H9 (cell line): ENCODE data around the gene CBFA2T2. TPM values are rescaled to one million over a fixed set of nuclear protein-coding genes. Genes with fewer than 3 reads are reported as not detected.

Experiments
- DNase-seq: peaks from one replicate; pipeline ENCODE4 v3.0.0-alpha.2; 2017
- H2AFZ ChIP-seq: one replicate; pipeline ENCODE4 v1.6.1; 2013; ENCODE audit warnings: mild to moderate bottlenecking, low read length, control low read depth, moderate library complexity
- H2AK5ac ChIP-seq: 2 replicates; pipeline ENCODE4 v1.6.1; 2013; ENCODE audit warnings: low read length, control low read depth, mixed read lengths; ENCODE audit not compliant: insufficient read length
- H2BK120ac ChIP-seq: one replicate; pipeline ENCODE4 v1.6.1; 2013; ENCODE audit warnings: low read depth, mild to moderate bottlenecking, low read length, control low read depth, inconsistent platforms; ENCODE audit not compliant: poor library complexity, severe bottlenecking
- H2BK12ac ChIP-seq: 2 replicates; pipeline ENCODE4 v1.6.1; 2013; ENCODE audit warnings: low read length, control low read depth, mixed read lengths, low read depth; ENCODE audit not compliant: insufficient read length
- H2BK15ac ChIP-seq: 2 replicates; pipeline ENCODE4 v1.6.1; 2013; ENCODE audit warnings: low read depth, low read length, control low read depth
- H2BK20ac ChIP-seq: one replicate; pipeline ENCODE4 v1.6.1; 2013; ENCODE audit warnings: low read depth, mild to moderate bottlenecking, low read length, control low read depth, inconsistent platforms; ENCODE audit not compliant: poor library complexity, severe bottlenecking
- H2BK5ac ChIP-seq: 2 replicates; pipeline ENCODE4 v1.6.1; 2013; ENCODE audit warnings: low read length, control low read depth, mixed read lengths; ENCODE audit not compliant: insufficient read length
- H3K14ac ChIP-seq: 2 replicates; pipeline ENCODE4 v1.6.1; 2013; ENCODE audit warnings: low read length, control low read depth; ENCODE audit not compliant: insufficient read depth
- H3K18ac ChIP-seq: 2 replicates; pipeline ENCODE4 v1.6.1; 2013; ENCODE audit warnings: low read depth, mild to moderate bottlenecking, mixed read lengths, low read length, control low read depth; ENCODE audit not compliant: insufficient read length
- H3K23ac ChIP-seq: 2 replicates; pipeline ENCODE4 v1.6.1; 2013; ENCODE audit warnings: low read length, control low read depth, mixed read lengths, low read depth; ENCODE audit not compliant: insufficient read length
- H3K23me2 ChIP-seq: 2 replicates; pipeline ENCODE4 v1.6.1; 2013; ENCODE audit warnings: low read depth, mild to moderate bottlenecking, mixed read lengths, low read length, control low read depth; ENCODE audit not compliant: insufficient read length, poor library complexity, severe bottlenecking
- H3K27ac ChIP-seq: 2 replicates; pipeline ENCODE4 v1.5.1; 2013; ENCODE audit warnings: low read length, control low read depth, mixed read lengths, low read depth; ENCODE audit not compliant: insufficient read length
- H3K27me3 ChIP-seq: 2 replicates; pipeline ENCODE4 v1.6.1; 2013; ENCODE audit warnings: low read length, control low read depth, inconsistent platforms; ENCODE audit not compliant: insufficient read depth
- H3K4ac ChIP-seq: 2 replicates; pipeline ENCODE4 v1.6.1; 2013; ENCODE audit warnings: low read depth, mild to moderate bottlenecking, control low read depth, inconsistent platforms, low read length, moderate library complexity
- H3K4me1 ChIP-seq: 2 replicates; pipeline ENCODE4 v1.6.1; 2013; ENCODE audit warnings: low read length, control low read depth, inconsistent platforms; ENCODE audit not compliant: insufficient read depth
- H3K4me2 ChIP-seq: 2 replicates; pipeline ENCODE4 v1.6.1; 2013; ENCODE audit warnings: low read length, control low read depth, mixed read lengths; ENCODE audit not compliant: insufficient read length, insufficient read depth
- H3K56ac ChIP-seq: 2 replicates; pipeline ENCODE4 v1.6.1; 2013; ENCODE audit warnings: low read depth, mild to moderate bottlenecking, mixed read lengths, low read length, control low read depth; ENCODE audit not compliant: insufficient read length
- H3K79me1 ChIP-seq: 2 replicates; pipeline ENCODE4 v1.6.1; 2013; ENCODE audit warnings: low read depth, mild to moderate bottlenecking, moderate library complexity, low read length, control low read depth, inconsistent platforms; ENCODE audit not compliant: insufficient read depth, poor library complexity, severe bottlenecking
- H3K79me2 ChIP-seq: 2 replicates; pipeline ENCODE4 v1.6.1; 2013; ENCODE audit warnings: low read length, control low read depth, inconsistent platforms; ENCODE audit not compliant: insufficient read depth
- H3K9ac ChIP-seq: 2 replicates; pipeline ENCODE4 v1.6.1; 2013; ENCODE audit warnings: low read length, control low read depth, mixed read lengths; ENCODE audit not compliant: insufficient read length; ENCODE audit errors: extremely low read depth
- H3K9me3 ChIP-seq: one replicate; pipeline ENCODE4 v1.6.1; 2013; ENCODE audit warnings: low read depth, low read length, inconsistent platforms; ENCODE audit not compliant: control insufficient read depth
- H3T11ph ChIP-seq: one replicate; pipeline ENCODE4 v1.6.1; 2013; ENCODE audit warnings: mild to moderate bottlenecking, low read length, control low read depth, inconsistent platforms
- H4K20me1 ChIP-seq: one replicate; pipeline ENCODE4 v1.6.1; 2013; ENCODE audit not compliant: control insufficient read depth, insufficient read length, insufficient read depth
- H4K5ac ChIP-seq: 2 replicates; pipeline ENCODE4 v1.6.1; 2013; ENCODE audit warnings: low read depth, mild to moderate bottlenecking, mixed read lengths, low read length, control low read depth; ENCODE audit not compliant: insufficient read length
- H4K8ac ChIP-seq: replicated peaks from 2 replicates; pipeline ENCODE4 v1.6.1; 2013; ENCODE audit warnings: low read length, control low read depth, mixed read lengths, low read depth; ENCODE audit not compliant: insufficient read length
- H4K91ac ChIP-seq: 2 replicates; pipeline ENCODE4 v1.6.1; 2013; ENCODE audit warnings: low read depth, mild to moderate bottlenecking, moderate library complexity, mixed read lengths, low read length, control low read depth; ENCODE audit not compliant: insufficient read length
- H3K27ac Mint-ChIP-seq, 3 experiments: 2 replicates in 2 of 3; 3 replicates in 1 of 3; pipeline ENCODE4 v1.8.0; 2020 to 2021; ENCODE audit warnings: mixed read lengths in 3 of 3, mild to moderate bottlenecking in 1 of 3, moderate library complexity in 1 of 3
- H3K27me3 Mint-ChIP-seq: 2 replicates; pipeline ENCODE4 v1.8.0; 2021; ENCODE audit warnings: low read depth, mild to moderate bottlenecking, moderate library complexity, mixed read lengths
- H3K36me3 Mint-ChIP-seq, 3 experiments: 2 replicates in 2 of 3; 3 replicates in 1 of 3; pipeline ENCODE4 v1.8.0; 2020 to 2021; ENCODE audit warnings: low read depth in 3 of 3, mixed read lengths in 3 of 3; ENCODE audit not compliant: insufficient read depth in 1 of 3
- H3K4me1 Mint-ChIP-seq, 2 experiments: 2 replicates each; pipeline ENCODE4 v1.8.0; 2020; ENCODE audit warnings: mixed read lengths in 2 of 2
- H3K4me3 Mint-ChIP-seq, 2 experiments: 2 replicates in 1 of 2; 3 replicates in 1 of 2; pipeline ENCODE4 v1.8.0; 2020 to 2021; ENCODE audit warnings: mild to moderate bottlenecking in 2 of 2, mixed read lengths in 2 of 2, moderate library complexity in 1 of 2
- H3K9me3 Mint-ChIP-seq, 2 experiments: 2 replicates in 1 of 2; 3 replicates in 1 of 2; pipeline ENCODE4 v1.8.0; 2020; ENCODE audit warnings: mild to moderate bottlenecking in 2 of 2, mixed read lengths in 2 of 2, moderate library complexity in 1 of 2
- WGBS: extraction: QIAGEN DNeasy Blood & Tissue Kit; methylation state at CpG from one replicate; pipeline ENCODE4 v1.1.7; 2013; ENCODE audit warnings: missing lambda C conversion rate, low lambda C conversion rate, mixed read lengths; ENCODE audit not compliant: insufficient read length; ENCODE audit errors: extremely low coverage; 5-methylcytosine and 5-hydroxymethylcytosine counted together
- total RNA-seq: library from RNA; stranded (reverse); gene quantifications from 2 replicates; pipeline ENCODE4 v1.2.1, GENCODE V29; 2021
- TF ChIP-seq, protein P1 (sequence below): fragments of 200-600 bp; sonication (generic); conservative IDR thresholded peaks from 3 replicates; pipeline ENCODE4 v1.8.0; 2021; ENCODE audit warnings: antibody characterized with exemption, mild to moderate bottlenecking

The CBFA2T2 gene
- total RNA-seq, 1 experiment from 2014 or later: 11.2 TPM

DNA sequence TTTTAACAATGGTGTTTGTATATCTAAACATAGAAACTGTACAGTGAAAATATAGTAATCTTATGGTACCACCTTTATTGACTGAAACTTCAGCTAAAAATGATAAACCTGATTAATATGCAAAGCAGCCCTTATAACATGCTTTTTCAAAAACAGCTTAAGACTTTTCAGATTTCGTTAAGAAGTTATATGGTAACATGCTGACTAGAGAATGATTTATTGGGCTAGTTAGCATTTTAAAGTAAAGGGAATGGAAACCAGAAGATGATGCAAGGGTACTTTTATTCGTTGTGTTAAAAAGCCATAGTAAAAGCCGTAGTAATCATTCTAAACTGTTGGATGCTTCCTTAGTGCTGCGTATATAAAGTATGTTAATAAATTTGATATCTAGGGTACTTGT, 50.5 kb downstream of the CBFA2T2 start:
- no peak overlapping the region for H3K23ac ChIP-seq
- no peak overlapping the region for H3T11ph ChIP-seq
- no peaks in the 10 kb centered on the region for H4K20me1 ChIP-seq
- H2BK20ac ChIP-seq: no peak overlapping the region
- no peak overlapping the region for H3K14ac ChIP-seq
- no peak overlapping the region for H2AFZ ChIP-seq
- no peak overlapping the region for H2BK5ac ChIP-seq
- H2BK120ac ChIP-seq: no peak overlapping the region
- H2BK15ac ChIP-seq: no peak overlapping the region
- no peaks in the 10 kb centered on the region for H3K27me3 ChIP-seq
- H3K27ac ChIP-seq: no peak overlapping the region
- H3K4ac ChIP-seq: no peak overlapping the region
- no peak overlapping the region for H4K8ac ChIP-seq
- Mint-ChIP-seq H3K4me3 (no peak overlapping the region), H3K27ac (no peak overlapping the region), H3K4me1 (no peaks in the 10 kb centered on the region), H3K9me3 (peaks cover 12 to 15% of the 10 kb centered on the region in 2 experiments), H3K27me3 (peaks cover 3% of the 10 kb centered on the region; the same call in 1 of the 2 replicates), H3K36me3 (peaks cover 11 to 18% (median 14%) of the 10 kb centered on the region in 3 experiments)
- no peak overlapping the region for H2AK5ac ChIP-seq
- H4K91ac ChIP-seq: no peak overlapping the region
- H2BK12ac ChIP-seq: no peak overlapping the region
- H3K4me1 ChIP-seq: no peaks in the 10 kb centered on the region
- H3K56ac ChIP-seq: no peak overlapping the region
- H4K5ac ChIP-seq: no peak overlapping the region
- H3K79me1 ChIP-seq: no peaks in the 10 kb centered on the region
- no peak overlapping the region for H3K9ac ChIP-seq
- no peak overlapping the region for H3K4me2 ChIP-seq
- no peaks in the 10 kb centered on the region for H3K9me3 ChIP-seq
- WGBS: no CpG with 5 or more reads among the region's 4 CpGs
- H3K79me2 ChIP-seq: no peaks in the 10 kb centered on the region
- TF ChIP-seq, protein P1, sequence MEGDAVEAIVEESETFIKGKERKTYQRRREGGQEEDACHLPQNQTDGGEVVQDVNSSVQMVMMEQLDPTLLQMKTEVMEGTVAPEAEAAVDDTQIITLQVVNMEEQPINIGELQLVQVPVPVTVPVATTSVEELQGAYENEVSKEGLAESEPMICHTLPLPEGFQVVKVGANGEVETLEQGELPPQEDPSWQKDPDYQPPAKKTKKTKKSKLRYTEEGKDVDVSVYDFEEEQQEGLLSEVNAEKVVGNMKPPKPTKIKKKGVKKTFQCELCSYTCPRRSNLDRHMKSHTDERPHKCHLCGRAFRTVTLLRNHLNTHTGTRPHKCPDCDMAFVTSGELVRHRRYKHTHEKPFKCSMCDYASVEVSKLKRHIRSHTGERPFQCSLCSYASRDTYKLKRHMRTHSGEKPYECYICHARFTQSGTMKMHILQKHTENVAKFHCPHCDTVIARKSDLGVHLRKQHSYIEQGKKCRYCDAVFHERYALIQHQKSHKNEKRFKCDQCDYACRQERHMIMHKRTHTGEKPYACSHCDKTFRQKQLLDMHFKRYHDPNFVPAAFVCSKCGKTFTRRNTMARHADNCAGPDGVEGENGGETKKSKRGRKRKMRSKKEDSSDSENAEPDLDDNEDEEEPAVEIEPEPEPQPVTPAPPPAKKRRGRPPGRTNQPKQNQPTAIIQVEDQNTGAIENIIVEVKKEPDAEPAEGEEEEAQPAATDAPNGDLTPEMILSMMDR: no peak
- H3K23me2 ChIP-seq: no peaks in the 10 kb centered on the region
- no peak for DNase-seq
- no peak overlapping the region for H3K18ac ChIP-seq
